ENCODE results near the gene OR10R2.

Gene OR10R2

GRCh38 chr1:158516966-158517365 is 44.9 kb downstream of the OR10R2 start:
- Histone ChIP-seq H3K4me3 (ENCODE audit: low read length) (no peak overlapping the region), H3F3A (ENCODE audit: insufficient read depth, low read length) (no peaks in the 10 kb centered on the region), H3K9ac (ENCODE audit: low read length) (no peak overlapping the region), H3K27me3 (replicated peaks; ENCODE audit: insufficient read depth, low read length) (no peaks in the 10 kb centered on the region), H3K79me2 (ENCODE audit: low read length) (no peaks in the 10 kb centered on the region), H2AFZ (ENCODE audit: low read length) (no peak overlapping the region), H3K9me3 (replicated peaks; ENCODE audit: insufficient read depth, low read length) (no peaks in the 10 kb centered on the region), H3K4me1 (ENCODE audit: low read length) (no peaks in the 10 kb centered on the region), H3K27ac (ENCODE audit: low read length) (no peak overlapping the region), H3K9me2 (replicated peaks; ENCODE audit: insufficient read depth, low read length) (no peaks in the 10 kb centered on the region), H3K36me3 (replicated peaks; ENCODE audit: insufficient read depth, low read length) (no peaks in the 10 kb centered on the region), H3K4me2 (ENCODE audit: low read depth, low read length) (no peak overlapping the region), H4K20me1 (ENCODE audit: insufficient read depth, low read length) (no peaks in the 10 kb centered on the region)
- no peak for TF ChIP-seq EZH2 (optimal IDR thresholded peaks at IDR 0.05; ENCODE audit: low read depth, low read length)
- TF ChIP-seq CTCF (IDR thresholded peaks at IDR 0.05; ENCODE audit: low read length), result no peak
- TF ChIP-seq EZH2phosphoT487 (IDR thresholded peaks at IDR 0.05; ENCODE audit: low read length), result no peak
- DNase-seq, result no peak

- no peaks in the 10 kb centered on the region for H3K9me2 ChIP-seq (replicated peaks; ENCODE audit: insufficient read depth, low read length)
- H2AFZ ChIP-seq (ENCODE audit: low read length), result no peak overlapping the region
- no peaks in the 10 kb centered on the region for H3K4me1 ChIP-seq (ENCODE audit: low read length)
- H3F3A ChIP-seq (ENCODE audit: insufficient read depth, low read length), result no peaks in the 10 kb centered on the region
- no peaks in the 10 kb centered on the region for H3K27me3 ChIP-seq (replicated peaks; ENCODE audit: insufficient read depth, low read length)
- no peak overlapping the region for H3K9ac ChIP-seq (ENCODE audit: low read length)
- no peaks in the 10 kb centered on the region for H4K20me1 ChIP-seq (ENCODE audit: insufficient read depth, low read length)
- H3K9me3 ChIP-seq (replicated peaks; ENCODE audit: insufficient read depth, low read length), result no peaks in the 10 kb centered on the region
- H3K4me2 ChIP-seq (ENCODE audit: low read depth, low read length), result no peak overlapping the region
- TF ChIP-seq EZH2phosphoT487 (IDR thresholded peaks at IDR 0.05; ENCODE audit: low read length) (no peak), CTCF (IDR thresholded peaks at IDR 0.05; ENCODE audit: low read length) (no peak), EZH2 (optimal IDR thresholded peaks at IDR 0.05; ENCODE audit: low read depth, low read length) (no peak)
- H3K4me3 ChIP-seq (ENCODE audit: low read length), result no peak overlapping the region
- no peak overlapping the region for H3K27ac ChIP-seq (ENCODE audit: low read length)
- H3K36me3 ChIP-seq (replicated peaks; ENCODE audit: insufficient read depth, low read length), result no peaks in the 10 kb centered on the region
- no peaks in the 10 kb centered on the region for H3K79me2 ChIP-seq (ENCODE audit: low read length)
- no peak for DNase-seq
Measured at GRCh38 chr1:158520021-158520420, 48.0 kb downstream of the OR10R2 start.

- no peak overlapping the region for H3K9ac ChIP-seq (ENCODE audit: low read length)
- no peaks in the 10 kb centered on the region for H3K79me2 ChIP-seq (ENCODE audit: low read length)
- no peaks in the 10 kb centered on the region for H3K36me3 ChIP-seq (replicated peaks; ENCODE audit: insufficient read depth, low read length)
- H3K27me3 ChIP-seq (replicated peaks; ENCODE audit: insufficient read depth, low read length), result no peaks in the 10 kb centered on the region
- H3F3A ChIP-seq (ENCODE audit: insufficient read depth, low read length), result no peaks in the 10 kb centered on the region
- no peak overlapping the region for H2AFZ ChIP-seq (ENCODE audit: low read length)
- peak; percentile 24 for DNase-seq
- H3K4me2 ChIP-seq (ENCODE audit: low read depth, low read length), result no peak overlapping the region
- H4K20me1 ChIP-seq (ENCODE audit: insufficient read depth, low read length), result no peaks in the 10 kb centered on the region
- no peak overlapping the region for H3K4me3 ChIP-seq (ENCODE audit: low read length)
- TF ChIP-seq CTCF (IDR thresholded peaks at IDR 0.05; ENCODE audit: low read length), result no peak
- no peak for TF ChIP-seq EZH2phosphoT487 (IDR thresholded peaks at IDR 0.05; ENCODE audit: low read length)
- TF ChIP-seq EZH2 (optimal IDR thresholded peaks at IDR 0.05; ENCODE audit: low read depth, low read length), result no peak
- no peaks in the 10 kb centered on the region for H3K4me1 ChIP-seq (ENCODE audit: low read length)
- H3K9me2 ChIP-seq (replicated peaks; ENCODE audit: insufficient read depth, low read length), result no peaks in the 10 kb centered on the region
- no peaks in the 10 kb centered on the region for H3K9me3 ChIP-seq (replicated peaks; ENCODE audit: insufficient read depth, low read length)
- H3K27ac ChIP-seq (ENCODE audit: low read length), result no peak overlapping the region
Measured at GRCh38 chr1:158520955-158521665, 49.1 kb downstream of the OR10R2 start.

All from MM.1S (cell line).